Caco-2 (cell line): ENCODE results near the gene APEH. TPM values are rescaled to one million over a fixed set of nuclear protein-coding genes. Genes with fewer than 3 reads are reported as not detected.

Experiments used
- BruUV-seq: library from RNA; stranded (reverse); fragments of 400-500 nt; replicated peaks from 2 replicates; lab custom pipeline; 2021; lab: Mats Ljungman, UMichigan
- CTCF ChIA-PET: fragments of 300-600 bp; sonication (Branson Sonifier 250); formaldehyde crosslinking; loops from one replicate; lab custom pipeline; 2022; ENCODE audit warnings: antibody characterized with exemption; lab: Charles Lee
- POLR2A ChIA-PET: fragments of 300-600 bp; sonication (Branson Sonifier 250); formaldehyde crosslinking; loops from one replicate; lab custom pipeline; 2022; ENCODE audit warnings: antibody characterized with exemption; lab: Charles Lee
- DNase-seq, 2 experiments: peaks; one replicate each; pipeline versions ENCODE4 v3.0.0 to v3.0.0-alpha.2; 2020 to 2022
- H3K27me3 ChIP-seq: replicated peaks from 2 replicates; pipeline ENCODE4 v1.6.0; 2011; ENCODE audit warnings: low read length; ENCODE audit not compliant: control insufficient read depth, insufficient read depth
- H3K36me3 ChIP-seq: 2 replicates; pipeline ENCODE4 v1.5.1; 2011; ENCODE audit warnings: low read length; ENCODE audit not compliant: control insufficient read depth, insufficient read depth
- H3K4me1 ChIP-seq: fragments of 250-450 bp; sonication (Bioruptor Pico); 2 replicates; pipeline ENCODE4 v1.5.1; 2020; ENCODE audit warnings: mild to moderate bottlenecking
- H3K4me3 ChIP-seq: 2 replicates; pipeline ENCODE4 v1.5.1; 2011; ENCODE audit warnings: low read depth, mild to moderate bottlenecking, control low read depth, low read length
- H3K9me3 ChIP-seq: fragments of 250-450 bp; sonication (Bioruptor Pico); 2 replicates; pipeline ENCODE4 v1.5.1; 2020; ENCODE audit warnings: mild to moderate bottlenecking, moderate library complexity
- H3K27ac Mint-ChIP-seq: one replicate; pipeline ENCODE4 v1.8.0; 2022; ENCODE audit warnings: mixed read lengths; ENCODE audit not compliant: unreplicated experiment
- H3K27me3 Mint-ChIP-seq: one replicate; pipeline ENCODE4 v1.8.0; 2022; ENCODE audit warnings: mixed read lengths; ENCODE audit not compliant: insufficient read depth, unreplicated experiment
- H3K36me3 Mint-ChIP-seq: one replicate; pipeline ENCODE4 v1.8.0; 2022; ENCODE audit warnings: mild to moderate bottlenecking, mixed read lengths; ENCODE audit not compliant: insufficient read depth, unreplicated experiment
- H3K4me1 Mint-ChIP-seq: one replicate; pipeline ENCODE4 v1.8.0; 2022; ENCODE audit warnings: low read depth, mixed read lengths; ENCODE audit not compliant: unreplicated experiment
- H3K4me3 Mint-ChIP-seq: one replicate; pipeline ENCODE4 v1.8.0; 2022; ENCODE audit warnings: mild to moderate bottlenecking, moderate library complexity, mixed read lengths; ENCODE audit not compliant: unreplicated experiment
- H3K9me3 Mint-ChIP-seq: one replicate; pipeline ENCODE4 v1.8.0; 2022; ENCODE audit warnings: mixed read lengths; ENCODE audit not compliant: unreplicated experiment
- intact Hi-C: fragments of 100-400 bp; cut with micrococcal nuclease; formaldehyde crosslinking; loops from one replicate; pipeline ENCODE4 v1.10.0; 2022; ENCODE audit not compliant: unreplicated experiment
- total RNA-seq: library from RNA; stranded (reverse); gene quantifications from 2 replicates; pipeline ENCODE4 v1.2.3, GENCODE V29; 2022
- TF ChIP-seq, protein P1 (sequence below), 2 experiments: fragments of 200-600 bp in 1 of 2; IDR thresholded peaks; 1 replicate in 1 of 2; 2 replicates in 1 of 2; pipeline versions ENCODE4 v1.5.1 to v1.8.0; 2011 to 2022; ENCODE audit warnings: antibody characterized with exemption in 1 of 2, control low read depth in 1 of 2, inconsistent platforms in 1 of 2, low read depth in 1 of 2, low read length in 1 of 2, mild to moderate bottlenecking in 1 of 2, moderate library complexity in 1 of 2; ENCODE audit not compliant: insufficient read depth in 1 of 2, severe bottlenecking in 1 of 2, unreplicated experiment in 1 of 2

APEH gene
- total RNA-seq, 1 experiment from 2014 or later = 236 TPM

DNA sequence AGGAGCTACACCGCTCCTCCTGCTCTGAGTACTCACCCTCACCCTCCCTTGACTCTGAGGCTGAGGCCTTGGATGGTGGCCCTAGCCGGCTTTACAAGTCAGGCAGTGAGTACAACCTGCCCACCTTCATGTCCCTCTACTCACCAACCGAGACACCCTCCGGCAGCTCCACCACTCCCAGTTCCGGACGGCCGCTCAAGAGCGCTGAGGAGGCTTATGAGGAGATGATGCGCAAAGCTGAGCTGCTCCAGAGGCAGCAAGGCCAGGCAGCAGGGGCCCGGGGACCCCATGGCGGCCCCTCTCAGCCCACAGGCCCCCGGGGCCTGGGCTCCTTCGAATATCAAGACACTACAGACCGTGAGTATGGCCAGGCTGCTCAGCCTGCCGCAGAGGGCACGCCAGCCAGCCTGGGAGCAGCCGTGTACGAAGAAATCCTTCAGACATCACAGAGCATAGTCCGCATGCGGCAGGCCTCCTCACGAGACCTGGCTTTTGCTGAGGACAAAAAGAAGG is 21.2 kb upstream of the APEH start:
- no peaks in the 10 kb centered on the region for H3K4me1 ChIP-seq
- ChIA-PET POLR2A (no interaction called here), CTCF (interaction anchor here (0.5 to 0.6 kb wide), 2 partner anchors 54 to 110 kb away, joined by 3 read pairs; no protein-coding TSS in a partner anchor)
- no TSS peak for BruUV-seq
- intact Hi-C loops = no loop called here
- no peaks in the 10 kb centered on the region for H3K36me3 ChIP-seq
- Mint-ChIP-seq H3K9me3 (no peaks in the 10 kb centered on the region), H3K27ac (no peak overlapping the region), H3K36me3 (no peaks in the 10 kb centered on the region), H3K4me1 (no peaks in the 10 kb centered on the region), H3K4me3 (no peak overlapping the region), H3K27me3 (no peaks in the 10 kb centered on the region)
- TF ChIP-seq, protein P1, sequence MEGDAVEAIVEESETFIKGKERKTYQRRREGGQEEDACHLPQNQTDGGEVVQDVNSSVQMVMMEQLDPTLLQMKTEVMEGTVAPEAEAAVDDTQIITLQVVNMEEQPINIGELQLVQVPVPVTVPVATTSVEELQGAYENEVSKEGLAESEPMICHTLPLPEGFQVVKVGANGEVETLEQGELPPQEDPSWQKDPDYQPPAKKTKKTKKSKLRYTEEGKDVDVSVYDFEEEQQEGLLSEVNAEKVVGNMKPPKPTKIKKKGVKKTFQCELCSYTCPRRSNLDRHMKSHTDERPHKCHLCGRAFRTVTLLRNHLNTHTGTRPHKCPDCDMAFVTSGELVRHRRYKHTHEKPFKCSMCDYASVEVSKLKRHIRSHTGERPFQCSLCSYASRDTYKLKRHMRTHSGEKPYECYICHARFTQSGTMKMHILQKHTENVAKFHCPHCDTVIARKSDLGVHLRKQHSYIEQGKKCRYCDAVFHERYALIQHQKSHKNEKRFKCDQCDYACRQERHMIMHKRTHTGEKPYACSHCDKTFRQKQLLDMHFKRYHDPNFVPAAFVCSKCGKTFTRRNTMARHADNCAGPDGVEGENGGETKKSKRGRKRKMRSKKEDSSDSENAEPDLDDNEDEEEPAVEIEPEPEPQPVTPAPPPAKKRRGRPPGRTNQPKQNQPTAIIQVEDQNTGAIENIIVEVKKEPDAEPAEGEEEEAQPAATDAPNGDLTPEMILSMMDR (IDR thresholded peaks at IDR 0.05; ENCODE audit: insufficient read depth in 1 of 2, low read depth in 1 of 2, low read length in 1 of 2, severe bottlenecking in 1 of 2, unreplicated experiment in 1 of 2) = no peak
- DNase-seq = no peak
- H3K4me3 ChIP-seq = no peak overlapping the region
- no peaks in the 10 kb centered on the region for H3K9me3 ChIP-seq
- no peaks in the 10 kb centered on the region for H3K27me3 ChIP-seq

DNA sequence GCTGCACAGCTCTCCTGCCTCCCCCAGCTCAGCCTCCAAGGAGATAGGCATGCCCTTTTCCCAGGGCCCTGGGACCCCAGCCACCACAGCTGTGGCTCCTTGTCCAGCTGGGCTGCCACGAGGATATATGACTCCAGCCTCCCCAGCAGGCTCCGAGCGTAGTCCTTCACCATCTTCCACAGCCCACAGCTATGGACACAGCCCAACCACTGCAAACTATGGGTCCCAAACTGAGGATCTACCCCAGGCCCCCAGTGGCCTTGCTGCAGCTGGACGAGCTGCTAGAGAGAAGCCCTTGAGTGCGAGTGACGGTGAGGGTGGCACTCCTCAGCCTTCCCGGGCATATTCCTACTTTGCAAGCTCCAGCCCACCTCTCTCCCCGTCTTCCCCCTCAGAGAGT is 20.5 kb upstream of the APEH start:
- H3K27ac Mint-ChIP-seq = no peak overlapping the region
- Histone ChIP-seq H3K9me3 (no peaks in the 10 kb centered on the region), H3K4me3 (no peak overlapping the region), H3K4me1 (no peaks in the 10 kb centered on the region), H3K27me3 (no peaks in the 10 kb centered on the region), H3K36me3 (no peaks in the 10 kb centered on the region)
- TF ChIP-seq, protein P1 (IDR thresholded peaks at IDR 0.05; ENCODE audit: insufficient read depth in 1 of 2, low read depth in 1 of 2, low read length in 1 of 2, severe bottlenecking in 1 of 2, unreplicated experiment in 1 of 2) = no peak
- H3K4me1 Mint-ChIP-seq = no peaks in the 10 kb centered on the region
- H3K27me3 Mint-ChIP-seq = no peaks in the 10 kb centered on the region
- no peak overlapping the region for H3K4me3 Mint-ChIP-seq
- no TSS peak for BruUV-seq
- ChIA-PET POLR2A (no interaction called here), CTCF (no interaction called here)
- intact Hi-C loops = no loop called here
- no peak for DNase-seq
- no peaks in the 10 kb centered on the region for H3K9me3 Mint-ChIP-seq
- H3K36me3 Mint-ChIP-seq = no peaks in the 10 kb centered on the region

DNA sequence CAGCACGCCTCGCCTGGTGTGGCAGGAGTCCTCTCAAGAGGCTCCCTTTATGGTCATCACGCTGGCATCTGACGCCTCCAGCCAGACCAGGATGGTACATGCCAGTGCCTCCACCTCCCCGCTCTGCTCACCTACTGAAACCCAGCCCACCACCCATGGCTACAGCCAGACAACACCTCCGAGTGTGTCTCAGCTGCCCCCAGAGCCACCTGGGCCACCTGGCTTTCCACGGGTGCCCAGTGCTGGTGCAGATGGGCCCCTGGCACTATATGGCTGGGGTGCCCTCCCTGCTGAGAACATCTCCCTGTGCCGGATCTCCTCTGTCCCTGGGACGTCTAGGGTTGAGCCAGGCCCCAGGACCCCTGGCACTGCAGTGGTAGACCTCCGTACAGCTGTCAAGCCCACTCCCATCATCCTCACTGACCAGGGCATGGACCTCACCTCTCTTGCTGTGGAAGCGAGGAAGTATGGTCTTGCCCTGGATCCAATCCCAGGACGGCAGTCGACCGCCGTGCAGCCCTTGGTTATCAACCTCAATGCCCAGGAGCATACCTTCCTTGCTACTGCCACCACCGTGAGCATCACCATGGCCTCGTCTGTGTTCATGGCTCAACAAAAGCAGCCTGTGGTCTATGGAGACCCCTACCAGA is 19.9 kb upstream of the APEH start:
- H3K27ac Mint-ChIP-seq = no peak overlapping the region
- CTCF ChIA-PET = no interaction called here

More for the DNA sequence above, 19.9 kb upstream of the APEH start:
- POLR2A ChIA-PET = no interaction called here
- Mint-ChIP-seq H3K4me3 (no peak overlapping the region), H3K27me3 (no peaks in the 10 kb centered on the region), H3K36me3 (no peaks in the 10 kb centered on the region), H3K4me1 (no peaks in the 10 kb centered on the region), H3K9me3 (no peaks in the 10 kb centered on the region)
- no peaks in the 10 kb centered on the region for H3K9me3 ChIP-seq
- H3K27me3 ChIP-seq = no peaks in the 10 kb centered on the region
- intact Hi-C loops = no loop called here
- no peak overlapping the region for H3K4me3 ChIP-seq
- H3K4me1 ChIP-seq = no peaks in the 10 kb centered on the region
- TF ChIP-seq, protein P1 (IDR thresholded peaks at IDR 0.05; ENCODE audit: insufficient read depth in 1 of 2, low read depth in 1 of 2, low read length in 1 of 2, severe bottlenecking in 1 of 2, unreplicated experiment in 1 of 2) = no peak
- H3K36me3 ChIP-seq = no peaks in the 10 kb centered on the region
- DNase-seq = no peak
- no TSS peak for BruUV-seq
